ACC112 (cell line): ENCODE data around the gene VAMP8.

Experiments used
- H2AFZ ChIP-seq: fragments of 200-600 bp; sonication (generic); one replicate; pipeline ENCODE4 v1.6.0; 2017; ENCODE audit warnings: antibody characterized with exemption, low read length; ENCODE audit not compliant: unreplicated experiment
- H3K27ac ChIP-seq: fragments of 200-600 bp; sonication (generic); 2 replicates; pipeline ENCODE4 v1.5.1; 2014; ENCODE audit warnings: low read depth, mild to moderate bottlenecking, antibody characterized with exemption, low read length, moderate library complexity
- H3K27me3 ChIP-seq: fragments of 200-600 bp; sonication (generic); 2 replicates; pipeline ENCODE4 v1.6.1; 2014; ENCODE audit warnings: mild to moderate bottlenecking, antibody characterized with exemption, low read length, moderate library complexity, mixed read lengths; ENCODE audit not compliant: insufficient read depth
- H3K36me3 ChIP-seq: fragments of 200-600 bp; sonication (generic); 2 replicates; pipeline ENCODE4 v1.6.1; 2016; ENCODE audit warnings: mild to moderate bottlenecking, antibody characterized with exemption, low read length, moderate library complexity, mixed read lengths; ENCODE audit not compliant: insufficient read depth
- H3K4me1 ChIP-seq: fragments of 200-600 bp; sonication (generic); one replicate; pipeline ENCODE4 v1.6.1; 2016; ENCODE audit warnings: low read length, mixed read lengths; ENCODE audit not compliant: insufficient read depth, unreplicated experiment, control insufficient read depth
- H3K4me3 ChIP-seq: fragments of 200-600 bp; sonication (generic); 2 replicates; pipeline ENCODE4 v1.5.1; 2014; ENCODE audit warnings: mild to moderate bottlenecking, low read depth, low read length
- H3K79me2 ChIP-seq: fragments of 200-600 bp; sonication (generic); one replicate; pipeline ENCODE4 v1.6.0; 2016; ENCODE audit warnings: low read length; ENCODE audit not compliant: control insufficient read depth, unreplicated experiment, insufficient read depth

VAMP8 gene

GRCh38 chr2:85577386-85578242, at the start of gene VAMP8:
TSS of gene VAMP8 (plus strand) at chr2:85577586. CDS start at chr2:85577647, 61 bp downstream.
- Histone ChIP-seq H3K79me2 (no peaks in the 10 kb centered on the region), H3K27ac (no peak within 1 kb of the TSS), H3K4me3 (no peak within 1 kb of the TSS), H3K27me3 (no peaks in the 10 kb centered on the region), H2AFZ (no peak within 1 kb of the TSS), H3K4me1 (no peaks in the 10 kb centered on the region), H3K36me3 (no peaks in the 10 kb centered on the region)

- no peak overlapping the region for H3K27ac ChIP-seq
- peaks cover 5% of the 10 kb centered on the region; the same call in 1 of the 2 replicates for H3K27me3 ChIP-seq
- H3K79me2 ChIP-seq: no peaks in the 10 kb centered on the region
- H3K36me3 ChIP-seq: no peaks in the 10 kb centered on the region
- H3K4me1 ChIP-seq: no peaks in the 10 kb centered on the region
- H2AFZ ChIP-seq: no peak overlapping the region
- H3K4me3 ChIP-seq: no peak overlapping the region
Measured at GRCh38 chr2:85527787-85528186, 49.6 kb upstream of the VAMP8 start.

GRCh38 chr2:85528355-85528754, 49.0 kb upstream of the VAMP8 start:
- no peak overlapping the region for H3K4me3 ChIP-seq
- H2AFZ ChIP-seq: no peak overlapping the region
- no peaks in the 10 kb centered on the region for H3K79me2 ChIP-seq
- no peaks in the 10 kb centered on the region for H3K36me3 ChIP-seq
- no peaks in the 10 kb centered on the region for H3K4me1 ChIP-seq
- peaks cover 5% of the 10 kb centered on the region; the same call in 1 of the 2 replicates for H3K27me3 ChIP-seq
- H3K27ac ChIP-seq: no peak overlapping the region

GRCh38 chr2:85529809-85530208, 47.6 kb upstream of the VAMP8 start:
- Histone ChIP-seq H3K4me1 (no peaks in the 10 kb centered on the region), H3K27me3 (peaks cover 5% of the 10 kb centered on the region; the same call in 1 of the 2 replicates), H3K79me2 (no peaks in the 10 kb centered on the region), H2AFZ (no peak overlapping the region), H3K27ac (no peak overlapping the region), H3K4me3 (no peak overlapping the region), H3K36me3 (no peaks in the 10 kb centered on the region)

- H3K27ac ChIP-seq: no peak overlapping the region
- no peaks in the 10 kb centered on the region for H3K79me2 ChIP-seq
- H3K36me3 ChIP-seq: no peaks in the 10 kb centered on the region
- no peak overlapping the region for H3K4me3 ChIP-seq
- no peak overlapping the region for H2AFZ ChIP-seq
- H3K4me1 ChIP-seq: peaks cover 4% of the 10 kb centered on the region
- H3K27me3 ChIP-seq: peaks cover 5% of the 10 kb centered on the region; the same call in 1 of the 2 replicates
Measured at GRCh38 chr2:85531589-85531988, 45.8 kb upstream of the VAMP8 start.

GRCh38 chr2:85534099-85534498, 43.3 kb upstream of the VAMP8 start:
- Histone ChIP-seq H3K27ac (no peak overlapping the region), H3K79me2 (peaks cover 19% of the 10 kb centered on the region), H3K27me3 (no peaks in the 10 kb centered on the region), H3K36me3 (no peaks in the 10 kb centered on the region), H3K4me3 (no peak overlapping the region), H3K4me1 (peaks cover 15% of the 10 kb centered on the region), H2AFZ (no peak overlapping the region)

GRCh38 chr2:85534881-85535280, 42.5 kb upstream of the VAMP8 start:
- Histone ChIP-seq H3K4me3 (no peak overlapping the region), H3K36me3 (peaks cover 2% of the 10 kb centered on the region; the same call in 1 of the 2 replicates), H2AFZ (no peak overlapping the region), H3K79me2 (peaks cover 26% of the 10 kb centered on the region), H3K27me3 (no peaks in the 10 kb centered on the region), H3K4me1 (peaks cover 15% of the 10 kb centered on the region), H3K27ac (no peak overlapping the region)

GRCh38 chr2:85536479-85536878, 40.9 kb upstream of the VAMP8 start:
- H2AFZ ChIP-seq: no peak overlapping the region
- peaks cover 42% of the 10 kb centered on the region for H3K79me2 ChIP-seq
- H3K27ac ChIP-seq: no peak overlapping the region
- peak overlapping the region; percentile 90; the same call in 1 of the 2 replicates for H3K4me3 ChIP-seq
- peaks cover 18% of the 10 kb centered on the region for H3K36me3 ChIP-seq
- no peaks in the 10 kb centered on the region for H3K27me3 ChIP-seq
- peaks cover 15% of the 10 kb centered on the region for H3K4me1 ChIP-seq

GRCh38 chr2:85537600-85538506, 39.5 kb upstream of the VAMP8 start:
- peak overlapping the region; percentile 64 for H2AFZ ChIP-seq
- H3K36me3 ChIP-seq: peaks cover 32% of the 10 kb centered on the region
- no peaks in the 10 kb centered on the region for H3K27me3 ChIP-seq
- peaks cover 56% of the 10 kb centered on the region for H3K79me2 ChIP-seq
- peaks cover 29% of the 10 kb centered on the region for H3K4me1 ChIP-seq
- peak overlapping the region; percentile 96 for H3K27ac ChIP-seq
- peak overlapping the region; percentile 90 for H3K4me3 ChIP-seq

- H3K27ac ChIP-seq: peak within 1 kb of the TSS; percentile 96
- peaks cover 31% of the 10 kb centered on the region for H3K4me1 ChIP-seq
- H3K79me2 ChIP-seq: peaks cover 61% of the 10 kb centered on the region
Measured at GRCh38 chr2:85538507-85539360, 38.7 kb upstream of the VAMP8 start, which contains the start of gene MAT2A. TSS of gene MAT2A (plus strand) at chr2:85539168. CDS start at chr2:85539288, 120 bp downstream.

More at GRCh38 chr2:85538507-85539360, 38.7 kb upstream of the VAMP8 start, which contains the start of gene MAT2A:
- H3K27me3 ChIP-seq: no peaks in the 10 kb centered on the region
- H2AFZ ChIP-seq: peak within 1 kb of the TSS; percentile 88
- H3K4me3 ChIP-seq: peak within 1 kb of the TSS; percentile 90
- H3K36me3 ChIP-seq: peaks cover 37% of the 10 kb centered on the region
